Neural progenitor cell (in vitro differentiated cells): Measurements from ENCODE around the gene SMPD3.

ENCODE experiments used
- EZH2phosphoT487 ChIP-seq: fragments of 200-600 bp; sonication (generic); IDR thresholded peaks from 2 replicates; pipeline ENCODE4 v1.6.1; 2017; ENCODE audit warnings: antibody characterized with exemption
- TF ChIP-seq, protein P1 (sequence below): fragments of 200-600 bp; sonication (generic); IDR thresholded peaks from 2 replicates; pipeline ENCODE4 v1.5.1; 2017; ENCODE audit warnings: antibody characterized with exemption, mild to moderate bottlenecking

GRCh38 chr16:68360547-68360946, 87.8 kb downstream of the SMPD3 start:
- TF ChIP-seq, protein P1, sequence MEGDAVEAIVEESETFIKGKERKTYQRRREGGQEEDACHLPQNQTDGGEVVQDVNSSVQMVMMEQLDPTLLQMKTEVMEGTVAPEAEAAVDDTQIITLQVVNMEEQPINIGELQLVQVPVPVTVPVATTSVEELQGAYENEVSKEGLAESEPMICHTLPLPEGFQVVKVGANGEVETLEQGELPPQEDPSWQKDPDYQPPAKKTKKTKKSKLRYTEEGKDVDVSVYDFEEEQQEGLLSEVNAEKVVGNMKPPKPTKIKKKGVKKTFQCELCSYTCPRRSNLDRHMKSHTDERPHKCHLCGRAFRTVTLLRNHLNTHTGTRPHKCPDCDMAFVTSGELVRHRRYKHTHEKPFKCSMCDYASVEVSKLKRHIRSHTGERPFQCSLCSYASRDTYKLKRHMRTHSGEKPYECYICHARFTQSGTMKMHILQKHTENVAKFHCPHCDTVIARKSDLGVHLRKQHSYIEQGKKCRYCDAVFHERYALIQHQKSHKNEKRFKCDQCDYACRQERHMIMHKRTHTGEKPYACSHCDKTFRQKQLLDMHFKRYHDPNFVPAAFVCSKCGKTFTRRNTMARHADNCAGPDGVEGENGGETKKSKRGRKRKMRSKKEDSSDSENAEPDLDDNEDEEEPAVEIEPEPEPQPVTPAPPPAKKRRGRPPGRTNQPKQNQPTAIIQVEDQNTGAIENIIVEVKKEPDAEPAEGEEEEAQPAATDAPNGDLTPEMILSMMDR: no peak
- no peak for TF ChIP-seq EZH2phosphoT487
